WERI-Rb-1 (cell line): ENCODE results near the gene PGC.

Experiments used
- DNase-seq: peaks from one replicate; pipeline ENCODE4 v3.0.0-alpha.2; 2020
- H3K27ac ChIP-seq: fragments of 250-450 bp; sonication (Bioruptor Pico); 2 replicates; pipeline ENCODE4 v1.5.1; 2020; ENCODE audit warnings: mild to moderate bottlenecking, moderate library complexity
- H3K27me3 ChIP-seq: fragments of 250-450 bp; sonication (Bioruptor Pico); 2 replicates; pipeline ENCODE4 v1.5.1; 2021; ENCODE audit warnings: mild to moderate bottlenecking, low read depth, moderate library complexity; ENCODE audit not compliant: insufficient read depth, severe bottlenecking
- H3K36me3 ChIP-seq: fragments of 250-450 bp; sonication (Bioruptor Pico); 2 replicates; pipeline ENCODE4 v1.5.1; 2020; ENCODE audit warnings: mild to moderate bottlenecking, moderate library complexity
- H3K4me3 ChIP-seq: 2 replicates; pipeline ENCODE4 v1.5.1; 2011; ENCODE audit warnings: low read depth, mild to moderate bottlenecking, control low read depth, low read length
- H3K9me3 ChIP-seq: fragments of 250-450 bp; sonication (Bioruptor Pico); 2 replicates; pipeline ENCODE4 v1.5.1; 2021; ENCODE audit warnings: mild to moderate bottlenecking, moderate library complexity; ENCODE audit not compliant: severe bottlenecking
- TF ChIP-seq, protein P1 (sequence below): IDR thresholded peaks from 2 replicates; pipeline ENCODE4 v1.5.1; 2011; ENCODE audit warnings: low read depth, mild to moderate bottlenecking, control low read depth, inconsistent platforms, low read length

Gene PGC

DNA sequence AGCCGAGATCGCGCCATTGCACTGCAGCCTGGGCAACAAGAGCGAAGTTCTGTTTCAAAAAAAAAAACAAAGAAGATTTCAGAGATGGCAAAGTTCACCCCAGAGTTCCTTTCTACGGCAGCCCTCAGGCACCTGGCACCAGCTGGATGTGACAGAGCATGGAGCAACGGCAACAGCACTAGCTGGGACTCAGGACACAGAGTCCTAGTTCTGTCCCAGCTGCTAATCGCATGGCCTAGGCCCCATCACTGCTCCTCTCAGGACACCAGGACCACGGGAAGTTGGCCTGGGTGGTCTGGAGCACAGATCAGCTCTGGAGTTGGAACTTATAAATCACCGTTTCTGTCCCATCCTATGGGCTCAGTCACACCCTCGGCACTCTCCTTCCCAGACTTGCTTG, 1.1 kb downstream of the PGC start:
- DNase-seq = no peak
- no peak overlapping the region for H3K4me3 ChIP-seq
- no peaks in the 10 kb centered on the region for H3K27me3 ChIP-seq
- H3K36me3 ChIP-seq = no peaks in the 10 kb centered on the region
- H3K9me3 ChIP-seq = no peaks in the 10 kb centered on the region
- no peak overlapping the region for H3K27ac ChIP-seq
- TF ChIP-seq, protein P1, sequence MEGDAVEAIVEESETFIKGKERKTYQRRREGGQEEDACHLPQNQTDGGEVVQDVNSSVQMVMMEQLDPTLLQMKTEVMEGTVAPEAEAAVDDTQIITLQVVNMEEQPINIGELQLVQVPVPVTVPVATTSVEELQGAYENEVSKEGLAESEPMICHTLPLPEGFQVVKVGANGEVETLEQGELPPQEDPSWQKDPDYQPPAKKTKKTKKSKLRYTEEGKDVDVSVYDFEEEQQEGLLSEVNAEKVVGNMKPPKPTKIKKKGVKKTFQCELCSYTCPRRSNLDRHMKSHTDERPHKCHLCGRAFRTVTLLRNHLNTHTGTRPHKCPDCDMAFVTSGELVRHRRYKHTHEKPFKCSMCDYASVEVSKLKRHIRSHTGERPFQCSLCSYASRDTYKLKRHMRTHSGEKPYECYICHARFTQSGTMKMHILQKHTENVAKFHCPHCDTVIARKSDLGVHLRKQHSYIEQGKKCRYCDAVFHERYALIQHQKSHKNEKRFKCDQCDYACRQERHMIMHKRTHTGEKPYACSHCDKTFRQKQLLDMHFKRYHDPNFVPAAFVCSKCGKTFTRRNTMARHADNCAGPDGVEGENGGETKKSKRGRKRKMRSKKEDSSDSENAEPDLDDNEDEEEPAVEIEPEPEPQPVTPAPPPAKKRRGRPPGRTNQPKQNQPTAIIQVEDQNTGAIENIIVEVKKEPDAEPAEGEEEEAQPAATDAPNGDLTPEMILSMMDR = no peak

DNA sequence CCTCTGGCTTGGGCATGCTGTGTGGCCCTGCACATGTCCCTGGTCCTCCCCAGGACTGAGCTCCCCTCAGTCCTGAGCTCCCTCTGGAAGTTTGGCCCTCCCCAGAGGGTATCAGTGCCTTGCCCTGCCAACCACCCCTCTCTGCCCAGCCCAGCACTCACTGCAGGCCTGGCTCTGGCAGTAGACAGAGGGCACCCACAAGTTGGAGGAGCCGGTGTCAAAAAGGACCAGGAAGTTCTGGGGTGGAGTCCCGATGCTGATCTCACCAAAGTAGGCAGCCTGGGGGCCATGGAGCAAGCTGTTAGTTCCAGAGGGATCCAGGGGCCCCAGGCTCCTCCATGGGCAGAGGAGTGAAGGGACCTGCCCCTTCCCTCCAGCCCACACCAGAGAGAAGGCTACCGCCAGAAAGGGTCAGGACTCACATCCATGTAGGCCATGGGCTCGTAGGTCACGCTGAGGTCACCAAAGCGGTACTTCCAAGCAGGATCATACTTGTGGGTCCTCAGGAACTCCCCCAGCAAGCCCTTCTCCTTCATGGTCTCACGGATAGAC, 2.9 kb downstream of the PGC start:
- H3K36me3 ChIP-seq = no peaks in the 10 kb centered on the region
- H3K9me3 ChIP-seq = no peaks in the 10 kb centered on the region
- no peak overlapping the region for H3K4me3 ChIP-seq
- TF ChIP-seq, protein P1 = no peak
- DNase-seq = no peak
- H3K27me3 ChIP-seq = no peaks in the 10 kb centered on the region
- no peak overlapping the region for H3K27ac ChIP-seq

GRCh38 chr6:41743406-41744235, 3.6 kb downstream of the PGC start:
- no peak overlapping the region for H3K4me3 ChIP-seq
- no peaks in the 10 kb centered on the region for H3K27me3 ChIP-seq
- H3K27ac ChIP-seq = no peak overlapping the region
- no peak for DNase-seq
- no peaks in the 10 kb centered on the region for H3K36me3 ChIP-seq
- TF ChIP-seq, protein P1 = no peak
- no peaks in the 10 kb centered on the region for H3K9me3 ChIP-seq

DNA sequence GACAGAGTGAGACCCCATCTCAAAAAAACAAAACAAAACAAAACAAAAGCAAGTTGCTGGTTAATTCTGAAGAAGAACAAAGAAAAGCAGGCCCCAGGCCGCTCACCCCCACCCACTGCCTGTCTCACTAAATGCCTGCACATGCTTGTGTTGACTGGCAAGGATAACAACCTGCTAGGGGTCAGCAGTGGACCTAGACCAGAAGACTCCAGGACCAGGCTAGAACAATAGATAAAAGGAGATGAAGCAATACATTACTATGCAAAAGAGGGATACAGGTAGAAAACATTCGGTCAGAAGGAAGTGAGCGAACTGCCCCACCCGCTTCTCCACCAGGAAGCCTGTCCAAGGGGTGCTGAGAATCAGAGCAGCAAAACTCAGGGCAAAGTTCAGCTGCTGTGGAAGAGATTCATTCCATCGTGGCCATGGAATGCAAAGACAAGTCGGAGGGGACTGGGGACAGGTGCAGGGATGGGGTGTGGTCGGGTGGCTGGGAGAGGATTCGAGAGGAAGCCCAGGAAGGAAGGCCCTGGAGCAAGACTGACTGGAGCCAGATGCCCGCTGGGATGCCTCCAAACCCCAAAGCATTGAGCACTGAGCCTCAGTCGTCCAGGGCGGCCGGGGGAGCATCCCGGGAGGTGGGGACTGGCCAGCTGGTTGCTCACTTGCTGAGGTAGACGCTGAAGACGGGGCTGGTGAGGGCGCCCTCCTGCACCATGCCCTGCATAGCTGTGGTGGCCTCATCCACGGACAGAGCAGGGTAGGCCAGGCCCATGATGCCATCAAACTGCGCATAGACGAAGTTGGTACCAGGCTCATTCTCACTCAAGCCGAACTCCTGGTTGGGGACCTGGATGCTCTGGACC, 5.3 kb downstream of the PGC start:
- Histone ChIP-seq H3K9me3 (no peaks in the 10 kb centered on the region), H3K36me3 (no peaks in the 10 kb centered on the region), H3K27me3 (no peaks in the 10 kb centered on the region), H3K4me3 (no peak overlapping the region), H3K27ac (no peak overlapping the region)
- TF ChIP-seq, protein P1 = no peak
- no peak for DNase-seq

- H3K4me3 ChIP-seq = no peak overlapping the region
- no peak for DNase-seq
- H3K9me3 ChIP-seq = no peaks in the 10 kb centered on the region
- no peak overlapping the region for H3K27ac ChIP-seq
- TF ChIP-seq, protein P1 = no peak
- H3K36me3 ChIP-seq = no peaks in the 10 kb centered on the region
- H3K27me3 ChIP-seq = no peaks in the 10 kb centered on the region
Observed at GRCh38 chr6:41740366-41741162, 6.6 kb downstream of the PGC start.
